Thymus (tissue), 14 donors: ENCODE measurements around the gene CHST12. TPM values are rescaled to one million over a fixed set of nuclear protein-coding genes. Genes with fewer than 3 reads are reported as not detected.

Experiments used
- DNase-seq, 9 donors: peaks; one replicate each; pipeline ENCODE4 v3.0.0-alpha.2; 2013; ENCODE audit warnings: low spot score in 9 of 9, low read depth in 6 of 9, missing footprints in 1 of 9
- H3K27ac ChIP-seq, 2 donors: one replicate each; pipeline ENCODE4 v1.5.1; 2013; ENCODE audit warnings: control low read depth in 1 of 2, low read depth in 1 of 2, low read length in 1 of 2, mild to moderate bottlenecking in 1 of 2, moderate library complexity in 1 of 2
- H3K27me3 ChIP-seq, 2 donors: one replicate each; pipeline ENCODE4 v1.5.1; 2013; ENCODE audit warnings: low read length in 1 of 2; ENCODE audit not compliant: control insufficient read depth in 2 of 2, insufficient read depth in 1 of 2
- H3K36me3 ChIP-seq, 2 donors: one replicate each; pipeline ENCODE4 v1.5.1; 2013; ENCODE audit warnings: low read length in 1 of 2, mild to moderate bottlenecking in 1 of 2, moderate library complexity in 1 of 2; ENCODE audit not compliant: control insufficient read depth in 2 of 2, insufficient read depth in 2 of 2
- H3K4me1 ChIP-seq, 2 donors: one replicate each; pipeline ENCODE4 v1.5.1; 2013; ENCODE audit warnings: low read length in 2 of 2; ENCODE audit not compliant: control insufficient read depth in 2 of 2, insufficient read depth in 2 of 2
- H3K4me3 ChIP-seq, 2 donors: one replicate each; pipeline ENCODE4 v1.5.1; 2013; ENCODE audit warnings: low read length in 2 of 2, control low read depth in 1 of 2, mild to moderate bottlenecking in 1 of 2
- H3K9me3 ChIP-seq, 2 donors: one replicate each; pipeline ENCODE4 v1.5.1; 2013; ENCODE audit warnings: low read length in 1 of 2, mild to moderate bottlenecking in 1 of 2; ENCODE audit not compliant: control insufficient read depth in 2 of 2, insufficient read depth in 1 of 2
- WGBS: extraction: QIAGEN DNeasy Blood & Tissue Kit; methylation state at CpG from one replicate; pipeline ENCODE4 v1.1.7; 2013; 5-methylcytosine and 5-hydroxymethylcytosine counted together
- long read RNA-seq, 10 donors: transcript quantifications; one replicate each; lab custom pipeline, GENCODE V29; 2026
- polyA plus RNA-seq: library from polyadenylated mRNA; stranded (reverse); fragments of 200-250 nt; gene quantifications from one replicate; pipeline ENCODE4 v1.2.3, GENCODE V29; 2013
- total RNA-seq: library from RNA; stranded (reverse); fragments of 120-200 nt; gene quantifications from one replicate; pipeline ENCODE4 v1.2.4, GENCODE V29; 2013
- donor health status: healthy.

The CHST12 gene
- 5.8 TPM for total RNA-seq
- polyA plus RNA-seq, result 8.9 TPM
- long read RNA-seq, donor 1, result 0 reads
- long read RNA-seq, donor 2, result 0 reads
- long read RNA-seq, donor 3, full-length matches to known transcripts, result 9 of 9 reads
- long read RNA-seq, donor 3, partial matches to known transcripts, result 0 of 9 reads
- long read RNA-seq, donor 3, other reads (novel, unspliced or antisense), result 0 of 9 reads
- long read RNA-seq, donor 4, full-length matches to known transcripts, result 4 of 4 reads
- long read RNA-seq, donor 4, partial matches to known transcripts, result 0 of 4 reads
- long read RNA-seq, donor 4, other reads (novel, unspliced or antisense), result 0 of 4 reads
- long read RNA-seq, donor 5, full-length matches to known transcripts, result 3 of 11 reads
- long read RNA-seq, donor 5, partial matches to known transcripts, result 8 of 11 reads
- long read RNA-seq, donor 5, other reads (novel, unspliced or antisense), result 0 of 11 reads
- long read RNA-seq, donor 6, full-length matches to known transcripts, result 5 of 15 reads
- long read RNA-seq, donor 6, partial matches to known transcripts, result 10 of 15 reads
- long read RNA-seq, donor 6, other reads (novel, unspliced or antisense), result 0 of 15 reads
- long read RNA-seq, donor 7, full-length matches to known transcripts, result 4 of 4 reads
- long read RNA-seq, donor 7, partial matches to known transcripts, result 0 of 4 reads
- long read RNA-seq, donor 7, other reads (novel, unspliced or antisense), result 0 of 4 reads
- long read RNA-seq, donor 8, full-length matches to known transcripts, result 9 of 9 reads
- long read RNA-seq, donor 8, partial matches to known transcripts, result 0 of 9 reads
- long read RNA-seq, donor 8, other reads (novel, unspliced or antisense), result 0 of 9 reads
- long read RNA-seq, donor 9, full-length matches to known transcripts, result 7 of 7 reads
- long read RNA-seq, donor 9, partial matches to known transcripts, result 0 of 7 reads
- long read RNA-seq, donor 9, other reads (novel, unspliced or antisense), result 0 of 7 reads
- long read RNA-seq, donor 10, full-length matches to known transcripts, result 5 of 5 reads
- long read RNA-seq, donor 10, partial matches to known transcripts, result 0 of 5 reads
- long read RNA-seq, donor 10, other reads (novel, unspliced or antisense), result 0 of 5 reads

- Histone ChIP-seq H3K4me1 (peaks cover 26 to 55% of the 10 kb centered on the region in 2 donors), H3K9me3 (no peaks in the 10 kb centered on the region), H3K27ac (peak within 1 kb of the TSS; percentile 58 to 59), H3K36me3 (peaks cover 0 to 3% of the 10 kb centered on the region in 2 donors), H3K4me3 (peak within 1 kb of the TSS; percentile 65 to 73), H3K27me3 (peaks cover 2 to 21% of the 10 kb centered on the region in 2 donors)
- DNase-seq, result peak; percentile 63 to 93 (median 88)
- WGBS, result 2% methylated on average over 89 of the region's 89 CpGs
Observed at GRCh38 chr7:2403014-2403717, at the start of gene CHST12. Gene CHST12, plus strand, starts transcription at chr7:2403611. Its CDS starts 29,029 bp downstream, at chr7:2432640.

DNA sequence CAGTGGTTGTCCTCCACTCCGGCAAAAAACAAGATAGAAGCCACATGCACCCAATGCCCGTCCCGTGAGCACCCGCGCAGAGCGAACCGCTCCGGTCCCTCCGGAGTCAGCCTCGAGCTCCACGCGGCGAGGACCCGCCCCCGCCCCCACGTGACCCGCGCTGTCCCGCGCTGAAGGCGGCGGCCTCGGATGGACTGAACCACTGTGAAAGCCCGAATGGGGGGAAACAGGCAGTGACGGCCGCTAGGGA is 49.5 kb upstream of the CHST12 start:
- under 1% methylated on average over 26 of the region's 26 CpGs for WGBS
- Histone ChIP-seq H3K27ac (peak overlapping the region; percentile 92 to 97), H3K4me3 (peak overlapping the region; percentile 69 to 74), H3K4me1 (peaks cover 13 to 27% of the 10 kb centered on the region in 2 donors), H3K27me3 (no peaks in the 10 kb centered on the region), H3K36me3 (peaks cover 6 to 21% of the 10 kb centered on the region in 2 donors), H3K9me3 (no peaks in the 10 kb centered on the region)
- peak in 4 of 9 donors; percentile 73 to 90 (median 86) for DNase-seq

- under 1% methylated on average over 55 of the region's 55 CpGs for WGBS
Observed at GRCh38 chr7:2354186-2354938, 49.0 kb upstream of the CHST12 start, which contains the start of gene EIF3B. Gene EIF3B, plus strand, starts transcription at chr7:2354827. Its CDS starts 95 bp downstream, at chr7:2354922.

DNA sequence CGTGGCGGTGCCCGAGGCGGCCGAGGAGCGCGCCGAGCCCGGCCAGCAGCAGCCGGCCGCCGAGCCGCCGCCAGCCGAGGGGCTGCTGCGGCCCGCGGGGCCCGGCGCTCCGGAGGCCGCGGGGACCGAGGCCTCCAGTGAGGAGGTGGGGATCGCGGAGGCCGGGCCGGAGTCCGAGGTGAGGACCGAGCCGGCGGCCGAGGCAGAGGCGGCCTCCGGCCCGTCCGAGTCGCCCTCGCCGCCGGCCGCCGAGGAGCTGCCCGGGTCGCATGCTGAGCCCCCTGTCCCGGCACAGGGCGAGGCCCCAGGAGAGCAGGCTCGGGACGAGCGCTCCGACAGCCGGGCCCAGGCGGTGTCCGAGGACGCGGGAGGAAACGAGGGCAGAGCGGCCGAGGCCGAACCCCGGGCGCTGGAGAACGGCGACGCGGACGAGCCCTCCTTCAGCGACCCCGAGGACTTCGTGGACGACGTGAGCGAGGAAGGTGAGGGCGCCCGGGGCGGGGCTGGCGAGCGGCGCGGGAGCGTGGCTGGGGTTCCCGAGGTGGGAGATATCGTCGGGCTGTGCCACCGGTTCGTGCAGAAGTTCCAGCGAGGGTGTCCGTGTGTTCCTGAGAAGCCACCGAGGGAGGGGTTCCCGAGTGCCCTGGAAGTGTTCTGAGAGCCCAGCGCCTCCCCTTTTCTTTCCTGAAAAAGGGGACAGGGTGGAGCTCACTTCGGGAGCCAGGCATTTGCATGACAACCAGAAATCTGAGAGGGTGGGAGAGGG is 48.3 kb upstream of the CHST12 start:
- Histone ChIP-seq H3K4me3 (peak overlapping the region; percentile 69 to 83), H3K27me3 (no peaks in the 10 kb centered on the region), H3K9me3 (no peaks in the 10 kb centered on the region), H3K27ac (peak overlapping the region in 1 of 2 donors; percentile 56), H3K36me3 (peaks cover 15 to 34% of the 10 kb centered on the region in 2 donors), H3K4me1 (peaks cover 13 to 27% of the 10 kb centered on the region in 2 donors)
- under 1% methylated on average over 92 of the region's 92 CpGs for WGBS
- peak in 1 of 9 donors; percentile 22 for DNase-seq

More at GRCh38 chr7:2354186-2354938, 49.0 kb upstream of the CHST12 start, which contains the start of gene EIF3B:
- Histone ChIP-seq H3K36me3 (peaks cover 11 to 26% of the 10 kb centered on the region in 2 donors), H3K27ac (peak within 1 kb of the TSS; percentile 92 to 97), H3K4me1 (peaks cover 13 to 27% of the 10 kb centered on the region in 2 donors), H3K4me3 (peak within 1 kb of the TSS; percentile 69 to 83), H3K9me3 (no peaks in the 10 kb centered on the region), H3K27me3 (no peaks in the 10 kb centered on the region)
- DNase-seq, result peak; percentile 90 to 98 (median 93)

GRCh38 chr7:2355705-2356008 is 47.8 kb upstream of the CHST12 start:
- no peak for DNase-seq
- Histone ChIP-seq H3K27me3 (no peaks in the 10 kb centered on the region), H3K4me3 (peak overlapping the region; percentile 69 to 83), H3K4me1 (peaks cover 13 to 27% of the 10 kb centered on the region in 2 donors), H3K27ac (no peak overlapping the region), H3K9me3 (no peaks in the 10 kb centered on the region), H3K36me3 (peaks cover 16 to 38% of the 10 kb centered on the region in 2 donors)
- 9% methylated on average over 9 of the region's 9 CpGs for WGBS

DNA sequence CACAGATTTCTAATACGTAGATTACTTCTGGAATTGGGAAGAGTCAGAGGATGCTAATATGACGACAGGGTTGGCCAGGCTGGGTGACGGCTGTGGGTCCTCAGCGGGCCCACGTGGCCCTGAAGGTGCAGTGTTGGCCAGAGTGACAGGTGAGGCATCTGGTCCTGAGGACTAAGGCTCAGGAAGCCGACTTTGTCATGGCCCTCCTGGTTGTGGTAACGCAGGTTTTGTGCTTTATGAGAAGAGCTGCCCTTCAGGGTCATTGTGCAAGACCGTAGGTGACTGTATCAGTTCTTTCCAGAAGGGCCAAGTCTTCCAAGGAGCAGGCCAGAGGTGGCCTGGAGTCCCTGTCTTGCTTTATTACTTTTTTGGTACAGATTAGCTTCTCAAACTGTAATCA is 46.2 kb upstream of the CHST12 start:
- peaks cover 20 to 51% of the 10 kb centered on the region in 2 donors for H3K36me3 ChIP-seq
- H3K4me3 ChIP-seq, result no peak overlapping the region
- no peak for DNase-seq
- 92% methylated on average over 8 of the region's 8 CpGs for WGBS
- H3K27me3 ChIP-seq, result no peaks in the 10 kb centered on the region
- no peaks in the 10 kb centered on the region for H3K9me3 ChIP-seq
- H3K27ac ChIP-seq, result no peak overlapping the region
- H3K4me1 ChIP-seq, result peaks cover 13 to 27% of the 10 kb centered on the region in 2 donors

GRCh38 chr7:2357571-2357970 is 45.8 kb upstream of the CHST12 start:
- DNase-seq, result no peak
- Histone ChIP-seq H3K4me1 (peaks cover 13 to 27% of the 10 kb centered on the region in 2 donors), H3K4me3 (no peak overlapping the region), H3K36me3 (peaks cover 24 to 55% of the 10 kb centered on the region in 2 donors), H3K27ac (no peak overlapping the region), H3K9me3 (no peaks in the 10 kb centered on the region), H3K27me3 (no peaks in the 10 kb centered on the region)
- WGBS, result 93% methylated on average over 6 of the region's 6 CpGs
